D721Med (cell line): ENCODE results near the gene PPID.

Experiments used
- DNase-seq: peaks from one replicate; pipeline ENCODE4 v3.0.0; 2011; ENCODE audit warnings: low spot score; ENCODE audit not compliant: insufficient read length
- FAIRE-seq: peaks from 2 replicates; lab custom pipeline; 2011; peaks lifted over from hg19 to GRCh38; lab: Jason Lieb, UNC
- CTCF ChIP-seq: IDR thresholded peaks from 2 replicates; pipeline ENCODE4 v1.5.1; 2012; ENCODE audit warnings: mild to moderate bottlenecking, control low read depth; ENCODE audit not compliant: insufficient read depth; ENCODE audit errors: missing control alignments

PPID gene

DNA sequence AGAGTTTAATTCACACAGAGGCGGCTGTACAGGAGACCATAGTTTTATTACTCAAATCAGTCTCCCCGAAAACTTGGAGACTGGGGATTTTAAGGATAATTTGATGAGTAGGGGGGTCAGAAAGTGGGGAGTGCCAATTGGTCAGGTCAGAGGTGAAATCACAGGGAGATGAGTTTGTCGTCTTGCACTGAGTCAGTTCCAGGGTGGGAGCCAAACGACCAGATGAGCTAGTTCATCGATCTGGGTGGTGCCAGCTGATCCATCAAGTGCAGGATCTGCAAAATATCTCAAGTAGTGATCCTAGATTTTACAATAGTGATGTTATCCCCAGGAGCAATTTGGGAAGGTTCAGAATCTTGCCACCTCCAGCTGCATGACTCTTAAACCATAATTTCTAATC is 47.1 kb downstream of the PPID start:
- FAIRE-seq (no peak), DNase-seq (no peak)

GRCh38 chr4:158673633-158674032 is 49.6 kb downstream of the PPID start:
- FAIRE-seq: no peak
- no peak for DNase-seq
- no peak for TF ChIP-seq CTCF

More for the DNA sequence above, 47.1 kb downstream of the PPID start:
- no peak for TF ChIP-seq CTCF

- FAIRE-seq (peak; percentile 67), DNase-seq (peak; percentile 71)
- peak; percentile 70 for TF ChIP-seq CTCF
These were observed 51.0 kb downstream of the PPID start, which contains the start of gene ETFDH for GRCh38 chr4:158671915-158672806. Gene ETFDH, plus strand, starts transcription at chr4:158672296. Its CDS starts 161 bp downstream, at chr4:158672457.

GRCh38 chr4:158671665-158671914 is 51.6 kb downstream of the PPID start, which contains the start of gene C4orf46:
Gene C4orf46, minus strand, starts transcription at chr4:158671887. Its CDS starts 86 bp downstream, at chr4:158671801.
- no peak for TF ChIP-seq CTCF
- FAIRE-seq: no peak
- no peak for DNase-seq

DNA sequence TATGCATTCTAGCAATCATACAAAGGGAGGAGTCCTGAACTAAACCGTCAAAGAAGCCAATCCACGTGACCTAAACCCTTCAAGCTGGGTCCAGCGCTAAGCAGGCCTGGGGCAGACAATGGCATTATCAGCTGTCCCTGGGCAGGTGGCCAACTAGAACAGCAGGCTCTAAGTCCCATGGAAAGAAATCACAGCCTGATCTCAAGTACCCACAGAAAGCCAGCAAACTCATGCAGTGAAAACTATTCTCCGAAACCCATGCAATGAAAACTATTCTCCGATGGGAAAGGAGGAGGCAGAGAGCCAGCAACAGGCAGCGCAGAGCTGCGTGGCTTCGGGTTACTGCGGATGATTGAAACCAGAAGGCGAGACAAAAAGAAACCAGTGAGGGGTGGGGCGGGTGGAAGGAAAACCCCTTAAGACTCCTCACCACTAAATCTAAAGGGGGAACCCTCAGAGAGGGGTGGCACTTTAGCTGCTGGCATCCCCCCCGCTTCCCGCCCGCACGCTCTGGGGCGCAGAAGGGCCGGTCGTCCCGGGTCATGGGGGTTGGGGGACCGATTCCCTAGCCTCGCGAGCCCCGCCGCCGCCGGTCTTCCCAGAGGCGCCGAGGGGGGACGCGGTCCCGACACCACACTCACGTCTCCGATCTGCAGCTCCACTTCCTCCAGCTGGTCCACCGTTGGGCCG is 52.1 kb downstream of the PPID start:
- FAIRE-seq (peak; percentile 63), DNase-seq (no peak)

GRCh38 chr4:158669310-158669709 is 53.9 kb downstream of the PPID start:
- no peak for TF ChIP-seq CTCF
- FAIRE-seq (no peak), DNase-seq (no peak)

More for the DNA sequence above, 52.1 kb downstream of the PPID start:
- no peak for TF ChIP-seq CTCF
